Renal cortical epithelial cell (primary cell): ENCODE measurements around the gene ITGB2. TPM values are rescaled to one million over a fixed set of nuclear protein-coding genes. Genes with fewer than 3 reads are reported as not detected.
"Not testable (repeated sequence)": the region's sequence is repeated elsewhere in the genome, so short reads cannot be mapped to it uniquely, and the experiment has no call there.

ENCODE experiments used
- DNase-seq: peaks from one replicate; pipeline ENCODE4 v3.0.0-alpha.2; 2011; ENCODE audit warnings: low read depth
- total RNA-seq: library from RNA; depleted of rRNA; stranded (reverse); fragments of >200 nt; gene quantifications from 2 replicates; pipeline ENCODE4 v1.2.3, GENCODE V29; 2014

Gene ITGB2
- total RNA-seq, 1 donor from 2014 or later = 8.8 TPM

GRCh38 chr21:44884097-44884496, 36.6 kb downstream of the ITGB2 start:
- DNase-seq = no peak

DNA sequence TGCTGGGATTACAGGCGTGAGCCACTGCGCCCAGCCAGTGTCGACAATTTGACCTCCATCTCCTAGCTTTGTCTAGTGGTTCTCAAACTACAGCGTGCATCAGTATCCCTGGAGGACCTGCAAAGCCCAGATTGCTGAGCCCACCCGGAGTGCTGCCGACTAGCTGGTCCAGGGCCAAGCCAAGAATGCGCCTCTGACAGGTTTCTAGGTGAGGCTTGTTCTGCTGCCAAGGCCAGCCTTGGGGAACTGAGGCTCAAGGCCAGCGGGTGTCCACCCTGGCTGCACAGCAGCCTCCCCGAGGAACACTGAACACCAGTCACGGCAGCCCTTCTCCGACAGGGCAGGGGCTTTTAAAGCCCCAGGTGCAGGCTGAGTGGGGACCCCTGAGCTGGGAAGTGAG, 37.4 kb downstream of the ITGB2 start:
- DNase-seq = no peak

DNA sequence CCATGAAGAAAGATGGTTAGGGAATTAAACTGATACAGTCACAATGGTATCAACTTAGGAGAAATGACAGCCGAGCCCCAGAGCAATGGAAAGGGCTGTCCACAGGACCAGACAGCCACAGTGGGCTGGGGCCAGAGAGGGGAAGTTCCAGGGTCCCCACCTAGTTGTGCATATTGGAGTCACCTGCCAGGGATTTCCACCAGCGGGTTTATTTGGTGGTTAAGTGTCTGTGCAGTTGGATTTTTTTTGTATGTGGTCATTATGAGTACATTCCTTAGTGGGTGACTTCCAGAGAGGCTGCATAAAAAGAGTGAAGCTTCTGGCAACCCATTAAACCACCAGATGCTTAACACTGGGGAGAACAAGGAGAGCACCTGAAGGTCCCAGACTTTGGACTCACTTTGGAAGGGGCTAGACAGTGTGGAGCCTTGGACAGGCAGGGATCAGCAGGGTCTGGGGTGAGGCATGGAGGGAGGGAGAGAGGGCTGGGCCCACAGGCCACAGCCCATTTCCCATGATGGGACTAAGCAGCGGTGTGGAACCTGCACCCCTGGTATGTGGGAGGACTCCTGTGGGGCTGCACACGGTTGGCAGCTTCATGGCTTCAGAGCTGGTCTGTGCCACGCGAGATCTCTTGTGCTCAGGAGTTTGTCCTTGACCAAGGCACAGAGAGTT, 39.4 kb downstream of the ITGB2 start:
- DNase-seq = peak; percentile 89

- DNase-seq = peak; percentile 85
These were observed 40.1 kb downstream of the ITGB2 start for GRCh38 chr21:44880405-44881197.

DNA sequence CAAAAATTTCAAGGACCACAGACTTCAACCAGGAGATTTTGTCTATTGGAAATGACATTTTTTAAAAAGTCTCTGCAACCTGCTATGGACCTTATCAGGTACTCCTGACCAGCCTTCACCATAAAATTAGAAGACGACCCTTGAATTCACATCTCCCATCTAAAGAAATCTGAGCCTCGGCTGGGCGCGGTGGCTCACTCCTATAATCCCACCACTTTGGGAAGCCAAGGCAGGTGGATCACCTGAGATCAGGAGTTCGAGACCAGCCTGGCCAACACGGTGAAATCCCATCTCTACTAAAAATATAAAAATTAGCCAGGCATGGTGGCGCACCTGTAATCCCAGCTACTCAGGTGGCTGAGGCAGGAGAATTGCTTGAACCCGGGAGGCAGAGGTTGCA, 41.5 kb downstream of the ITGB2 start:
- DNase-seq = not testable (repeated sequence)

DNA sequence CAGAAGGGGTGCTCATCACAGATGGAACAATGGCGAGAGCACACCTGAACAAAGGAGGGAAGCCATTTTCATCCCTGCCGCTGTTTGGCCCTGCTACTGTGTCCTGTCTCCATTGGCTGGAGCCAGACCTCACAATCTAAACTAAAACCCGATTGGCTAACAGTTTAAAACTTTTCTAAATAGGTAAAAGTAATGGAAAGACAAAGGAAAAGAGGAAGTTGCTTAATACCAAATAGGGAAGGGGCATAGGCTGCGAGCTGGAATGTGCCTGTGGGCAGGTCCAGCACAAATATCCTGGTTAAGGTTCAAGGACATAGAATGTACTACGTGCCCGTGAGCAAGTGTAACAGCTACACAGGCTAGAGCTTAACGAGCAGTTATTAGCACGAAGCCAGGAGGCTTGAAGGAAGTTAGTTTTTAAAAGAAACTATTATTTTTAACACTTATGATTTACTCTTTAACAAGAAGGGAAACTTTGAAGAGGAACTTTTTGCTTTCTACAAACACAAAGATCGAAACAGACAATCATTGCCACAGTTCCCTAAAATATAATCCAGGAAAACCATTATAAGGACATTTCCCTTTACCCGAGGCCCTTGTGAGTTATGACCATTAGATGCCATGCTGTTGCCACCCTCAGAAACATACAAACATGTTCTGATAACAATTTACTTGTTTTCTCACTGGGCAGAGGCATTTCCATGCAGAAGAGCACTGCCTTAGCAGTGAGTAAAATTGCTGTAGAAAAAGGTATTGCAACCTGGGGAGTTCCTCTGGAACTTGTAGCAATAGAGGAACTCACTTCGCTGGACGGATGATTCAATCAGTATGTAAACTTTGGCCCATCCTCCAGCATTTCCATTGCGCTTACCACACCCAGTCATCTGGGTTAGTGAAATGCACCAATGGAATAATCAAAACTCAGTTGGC, 42.4 kb downstream of the ITGB2 start:
- DNase-seq = peak; percentile 73

GRCh38 chr21:44876849-44877575, 43.7 kb downstream of the ITGB2 start:
- DNase-seq = no peak

DNA sequence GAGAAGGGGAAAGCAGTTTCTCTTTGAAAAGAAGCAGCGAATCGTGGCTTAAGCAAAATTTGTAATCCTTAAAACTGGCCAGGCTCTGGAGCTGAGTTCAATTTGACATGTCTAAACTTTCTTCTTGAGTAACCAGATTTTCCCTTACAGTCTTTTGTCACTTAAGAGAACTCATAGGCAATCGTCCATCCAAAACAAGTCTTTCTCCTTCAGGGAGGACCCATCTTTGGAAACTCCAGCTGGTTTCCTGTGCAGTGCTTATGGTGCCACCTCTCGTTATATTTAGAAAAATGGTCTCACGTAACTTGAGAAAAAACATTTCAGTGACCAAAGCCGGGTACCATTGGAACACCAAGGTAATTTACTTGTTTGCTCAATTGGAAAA, 45.4 kb downstream of the ITGB2 start:
- DNase-seq = peak; percentile 66

DNA sequence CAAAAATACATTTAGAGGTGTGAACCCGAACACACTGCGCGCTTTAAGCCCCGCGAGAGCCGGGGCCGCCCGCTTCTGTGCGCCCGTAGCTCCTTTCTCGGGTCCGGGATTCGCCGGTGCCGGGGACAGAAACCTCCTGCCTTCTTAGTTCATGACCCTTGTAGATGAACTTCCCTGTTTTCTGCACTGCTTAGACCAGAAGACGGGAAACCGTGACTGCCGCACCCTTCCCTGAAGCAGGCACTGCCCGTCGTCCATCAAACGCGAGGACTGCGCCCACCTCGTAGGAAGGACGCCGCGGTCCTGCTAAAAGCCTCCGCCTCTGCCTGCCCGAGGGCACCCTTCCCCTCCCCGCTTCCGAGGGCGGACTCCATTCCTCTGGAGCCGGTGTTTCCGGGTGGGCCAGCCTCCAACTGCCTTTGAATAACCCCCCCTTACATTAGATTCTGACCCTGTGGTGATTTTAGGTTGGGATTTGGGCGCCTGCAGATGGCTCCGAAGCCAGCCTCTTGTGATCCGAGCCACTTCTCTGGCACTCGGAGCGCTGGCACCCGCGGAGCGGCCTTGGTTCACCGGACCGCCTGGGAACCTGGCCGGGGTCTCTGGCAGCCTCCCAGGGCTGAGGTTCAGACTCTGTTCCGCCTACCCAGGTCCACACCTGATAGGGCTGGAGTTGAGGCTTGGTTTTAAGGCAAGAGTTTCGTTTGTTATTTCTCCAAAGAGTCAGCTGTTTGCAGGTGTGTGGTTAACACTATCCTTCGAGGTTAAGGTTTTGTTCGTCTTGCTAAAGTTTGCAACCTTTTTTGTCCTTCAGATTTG, 46.0 kb downstream of the ITGB2 start:
- DNase-seq = peak; percentile 22

DNA sequence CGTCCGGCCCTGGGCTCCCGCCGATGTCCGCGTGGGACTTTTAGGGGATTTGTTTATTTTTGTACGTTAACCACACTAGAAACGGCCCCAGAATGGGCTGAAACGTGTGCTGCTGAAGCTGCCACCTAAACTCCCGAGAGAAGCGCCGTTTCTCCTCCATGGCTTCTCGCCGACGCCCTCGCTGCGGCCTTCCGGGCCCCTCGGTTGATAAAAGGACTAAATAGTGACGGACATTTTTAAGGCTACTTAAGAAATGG, 46.5 kb downstream of the ITGB2 start:
- DNase-seq = no peak

- DNase-seq = peak; percentile 83
These were observed 47.1 kb downstream of the ITGB2 start, which contains the start of gene PTTG1IP for GRCh38 chr21:44873356-44874239. PTTG1IP (minus strand) TSS chr21:44873690; CDS start chr21:44873616, 74 bp downstream.

GRCh38 chr21:44872649-44873355, 47.9 kb downstream of the ITGB2 start:
- DNase-seq = no peak

- peak; percentile 37 for DNase-seq
These were observed 48.4 kb downstream of the ITGB2 start for GRCh38 chr21:44872323-44872648.

GRCh38 chr21:44871576-44872269, 49.0 kb downstream of the ITGB2 start:
- DNase-seq = peak; percentile 78

DNA sequence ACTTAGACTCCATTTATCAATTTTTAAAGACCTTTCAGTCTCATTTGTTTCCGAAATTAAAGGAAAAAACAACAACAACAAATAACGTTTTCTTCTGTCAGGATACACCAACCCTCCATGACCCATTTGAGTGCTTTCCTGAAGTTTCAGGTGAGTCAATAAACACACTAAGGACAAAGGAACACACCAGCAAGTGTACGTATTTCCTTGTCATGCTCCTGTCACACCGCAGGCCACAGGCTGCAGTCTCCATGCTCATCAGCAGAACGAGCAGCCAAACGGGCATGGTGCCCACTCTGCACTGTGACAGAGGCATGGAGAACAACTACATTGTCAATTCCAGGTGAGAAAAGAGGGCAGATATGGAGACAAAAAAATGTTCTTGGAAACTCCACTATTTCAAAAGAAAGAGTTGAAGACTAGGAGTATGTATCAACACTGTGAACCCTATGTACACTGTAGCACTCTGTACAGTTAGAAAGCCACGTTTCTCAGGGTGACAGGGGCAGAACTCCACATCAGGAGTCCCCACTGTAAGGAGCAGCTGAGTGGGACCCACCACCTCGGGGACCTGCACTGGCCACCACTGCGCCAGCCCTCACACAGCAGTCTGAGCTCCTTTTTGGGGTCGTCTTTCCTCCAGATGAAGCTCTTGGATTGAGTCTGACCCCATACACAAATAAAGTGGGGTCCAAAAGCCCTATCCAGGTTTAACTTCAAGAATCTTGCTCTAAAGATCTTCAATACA, 49.8 kb downstream of the ITGB2 start:
- peak; percentile 55 for DNase-seq

- peak; percentile 95 for DNase-seq
These were observed 50.6 kb downstream of the ITGB2 start for GRCh38 chr21:44869781-44870747.

GRCh38 chr21:44868707-44869106, 52.0 kb downstream of the ITGB2 start:
- DNase-seq = no peak
